Measurements from ENCODE around the gene RAMP2.

- no peak for TF ChIP-seq CTCF (IDR thresholded peaks at IDR 0.05)
- no peak for TF ChIP-seq POLR2AphosphoS5 (IDR thresholded peaks at IDR 0.05; ENCODE audit: insufficient read depth in 1 of 2, low read depth in 1 of 2)
- no peak for TF ChIP-seq POLR2A (IDR thresholded peaks at IDR 0.05)
Measured at GRCh38 chr17:42766124-42766523, 5.1 kb downstream of the RAMP2 start.

Data from vagina (tissue), 2 donors.